Measurements from ENCODE around the gene BFSP1.

BFSP1 gene

DNA sequence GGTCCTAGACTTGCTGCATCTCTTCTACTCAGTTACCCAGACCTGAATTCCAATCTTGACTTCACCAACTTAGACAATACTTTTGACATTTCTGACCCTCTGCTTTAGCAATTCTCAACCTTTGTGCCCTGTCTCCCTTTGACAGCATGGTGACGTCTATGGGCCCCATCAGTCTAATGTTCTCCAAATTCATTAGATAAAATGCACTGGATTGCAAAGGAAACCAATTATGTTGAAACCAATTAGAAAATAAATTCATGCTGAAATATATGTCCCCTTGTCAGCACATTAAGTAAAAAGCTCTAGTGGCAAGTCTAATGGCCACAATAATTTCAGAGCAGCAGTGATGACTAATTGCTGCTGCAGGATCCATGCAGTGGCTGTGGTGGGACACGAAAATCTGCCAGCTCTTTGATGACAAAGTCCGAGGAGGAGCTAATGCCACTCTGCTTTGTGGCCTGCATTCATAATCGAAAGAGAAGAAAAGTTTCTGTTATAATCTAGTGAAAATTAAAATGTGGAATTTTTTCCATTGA is 64.0 kb downstream of the BFSP1 start:
- DNase-seq (ENCODE audit: low read depth in 2 of 2): no peak

GRCh38 chr20:17466641-17467040 is 64.5 kb downstream of the BFSP1 start:
- no peak for DNase-seq (ENCODE audit: low read depth in 2 of 2)

- no peak for DNase-seq (ENCODE audit: low read depth in 2 of 2)
These were observed 65.9 kb downstream of the BFSP1 start for GRCh38 chr20:17465236-17465635.

DNA sequence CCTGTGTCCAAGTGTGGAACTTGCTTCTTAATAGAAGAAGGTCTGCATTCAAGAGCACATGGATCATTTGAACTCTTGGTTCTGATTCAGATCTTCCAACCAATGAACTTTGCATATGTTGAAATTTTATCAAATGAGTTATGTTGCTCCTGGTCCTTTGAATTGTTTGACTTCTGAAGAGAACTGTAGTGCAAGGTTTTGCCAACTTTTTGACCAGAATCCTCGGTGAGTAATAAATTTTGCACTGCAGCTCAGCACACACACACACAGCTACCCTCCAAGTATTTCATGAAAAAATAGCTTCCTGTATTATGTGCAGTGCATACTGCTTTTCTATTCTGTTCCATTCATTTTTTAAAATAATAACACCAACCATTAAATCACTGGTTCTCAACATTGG is 67.5 kb downstream of the BFSP1 start:
- DNase-seq (ENCODE audit: low read depth in 2 of 2): peak in 1 of 2 experiments; percentile 4

GRCh38 chr20:17461941-17462340 is 69.2 kb downstream of the BFSP1 start:
- no peak for DNase-seq (ENCODE audit: low read depth in 2 of 2)

DNA sequence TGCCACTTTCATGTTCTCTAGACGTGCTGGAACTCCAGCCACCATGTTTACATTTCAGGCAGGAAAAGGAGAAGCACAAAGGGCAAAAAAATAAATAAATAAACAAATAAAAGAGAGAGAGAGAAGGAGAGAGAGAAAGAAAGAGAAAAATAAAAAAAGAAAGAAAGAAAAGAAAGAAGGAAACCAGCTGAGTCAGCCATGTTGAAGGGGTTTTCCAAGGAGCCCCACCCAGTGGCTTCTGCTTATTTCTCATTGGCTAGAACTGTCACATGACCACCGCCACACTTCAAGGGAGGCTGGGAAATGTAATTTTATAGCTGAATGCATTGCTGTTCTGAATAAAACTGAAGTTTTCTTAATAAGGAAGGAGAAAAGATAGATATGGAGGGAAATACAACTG is 71.1 kb downstream of the BFSP1 start:
- no peak for DNase-seq (ENCODE audit: low read depth in 2 of 2)

DNA sequence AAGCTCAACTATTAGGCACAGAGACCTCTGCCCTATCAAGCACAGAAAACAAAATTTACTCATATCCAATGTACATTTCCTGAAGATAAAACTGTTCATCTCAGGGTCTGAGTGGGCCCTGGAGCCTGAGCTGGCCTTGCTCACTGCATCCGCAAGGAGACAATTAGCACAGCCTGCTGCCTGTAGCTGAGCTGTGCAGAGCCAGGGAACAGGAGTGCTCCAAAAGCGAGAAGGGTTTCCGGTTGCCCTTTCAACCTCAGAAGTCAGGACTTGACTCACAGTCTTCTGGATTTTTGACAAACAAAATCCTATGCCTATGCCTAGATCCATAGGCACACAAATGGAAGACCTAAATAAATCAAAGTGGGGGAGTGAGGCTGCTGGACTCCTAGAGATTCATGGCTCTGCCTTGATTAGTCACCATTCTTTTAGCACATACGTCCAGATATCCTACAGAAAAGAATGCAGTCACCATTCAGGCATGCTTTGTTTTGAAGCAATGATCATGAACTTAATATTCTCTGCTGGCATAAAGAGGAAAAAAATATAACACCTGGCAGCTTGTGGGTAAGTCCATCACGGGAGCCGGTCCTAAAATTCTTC is 73.5 kb downstream of the BFSP1 start:
- peak; percentile 6 to 25 for DNase-seq (ENCODE audit: low read depth in 2 of 2)

GRCh38 chr20:17457079-17457478 is 74.1 kb downstream of the BFSP1 start:
- no peak for DNase-seq (ENCODE audit: low read depth in 2 of 2)

DNA sequence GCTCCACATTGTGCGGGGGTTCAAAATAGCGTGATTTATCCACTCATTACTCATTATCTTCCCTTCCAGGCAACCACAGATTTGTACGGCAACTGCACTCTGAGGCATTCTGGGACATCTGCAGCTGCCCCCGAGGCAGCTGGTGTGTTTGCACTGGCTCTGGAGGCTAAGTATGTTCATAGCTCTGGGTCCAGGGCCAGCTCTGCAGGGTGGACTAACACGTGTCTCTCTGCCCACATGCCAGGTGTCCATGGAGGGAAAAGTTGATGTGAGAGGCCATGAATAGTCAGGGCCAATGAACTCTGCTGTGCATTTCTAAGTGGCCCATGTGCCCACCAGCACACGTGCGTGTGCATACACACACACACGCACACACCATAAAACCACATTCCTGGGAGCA is 74.9 kb downstream of the BFSP1 start:
- no peak for DNase-seq (ENCODE audit: low read depth in 2 of 2)

DNA sequence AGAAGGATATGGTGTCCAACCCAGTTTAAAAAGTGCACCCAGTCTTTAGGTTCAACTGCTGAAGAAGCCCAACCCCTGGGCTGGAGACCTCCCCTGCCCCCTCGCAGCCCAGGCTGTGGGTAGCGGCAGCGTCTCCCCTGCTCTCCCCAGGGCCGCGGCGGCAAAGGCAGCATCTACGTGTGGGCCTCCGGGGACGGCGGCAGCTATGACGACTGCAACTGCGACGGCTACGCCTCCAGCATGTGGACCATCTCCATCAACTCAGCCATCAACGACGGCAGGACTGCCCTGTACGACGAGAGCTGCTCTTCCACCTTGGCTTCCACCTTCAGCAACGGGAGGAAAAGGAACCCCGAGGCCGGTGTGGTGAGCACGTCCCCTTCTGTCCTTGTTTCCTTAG is 77.6 kb downstream of the BFSP1 start:
- no peak for DNase-seq (ENCODE audit: low read depth in 2 of 2)

DNA sequence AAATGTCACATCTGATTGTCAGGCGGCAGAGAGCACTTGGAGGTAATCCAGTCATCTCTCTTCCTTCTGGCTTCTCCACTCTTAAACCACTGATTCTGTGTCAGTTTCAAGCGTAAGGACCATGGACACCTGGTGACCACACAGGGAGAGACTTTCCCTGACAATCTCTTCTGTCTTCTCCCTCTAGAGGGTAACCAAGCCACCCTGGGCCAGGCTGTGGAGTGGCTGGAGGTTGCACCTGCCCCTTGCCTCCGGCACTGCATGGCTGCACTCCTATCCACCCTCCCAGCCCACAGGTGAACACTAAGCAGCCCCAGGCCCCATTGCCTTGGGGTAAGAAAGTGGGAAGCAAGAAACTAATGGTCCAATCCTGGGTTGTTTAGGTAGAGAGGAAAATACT is 78.7 kb downstream of the BFSP1 start:
- DNase-seq (ENCODE audit: low read depth in 2 of 2): no peak

GRCh38 chr20:17449031-17449430 is 82.1 kb downstream of the BFSP1 start:
- no peak for DNase-seq (ENCODE audit: low read depth in 2 of 2)

GRCh38 chr20:17448071-17448470 is 83.1 kb downstream of the BFSP1 start:
- no peak for DNase-seq (ENCODE audit: low read depth in 2 of 2)

- no peak for DNase-seq (ENCODE audit: low read depth in 2 of 2)
These were observed 85.0 kb downstream of the BFSP1 start for GRCh38 chr20:17446171-17446570.

GRCh38 chr20:17445543-17445942 is 85.6 kb downstream of the BFSP1 start:
- DNase-seq (ENCODE audit: low read depth in 2 of 2): no peak

GRCh38 chr20:17444091-17444490 is 87.1 kb downstream of the BFSP1 start:
- no peak for DNase-seq (ENCODE audit: low read depth in 2 of 2)

Measured in fibroblast of skin of left biceps (primary cell).